ENCODE measurements around the gene CD4.

Gene CD4

GRCh38 chr12:6772726-6773589 is 16.4 kb upstream of the CD4 start:
- peaks cover 58% of the 10 kb centered on the region for H3K4me1 ChIP-seq (ENCODE audit: insufficient read depth, low read length)
- no peak overlapping the region for H3K4me3 ChIP-seq (ENCODE audit: low read depth in 1 of 2, low read length in 2 of 2)
- no peak overlapping the region for H3K9ac ChIP-seq (ENCODE audit: low read length)
- peaks cover 14% of the 10 kb centered on the region for H3K36me3 ChIP-seq (ENCODE audit: insufficient read depth, low read length)
- no peaks in the 10 kb centered on the region for H3K27me3 ChIP-seq (ENCODE audit: control insufficient read depth in 1 of 2, insufficient read depth in 2 of 2, low read length in 2 of 2)
- no peaks in the 10 kb centered on the region for H3K9me3 ChIP-seq (ENCODE audit: low read length)
- no peak overlapping the region for H3K27ac ChIP-seq (ENCODE audit: low read depth, low read length)

GRCh38 chr12:6773590-6774351 is 15.6 kb upstream of the CD4 start:
- peaks cover 52% of the 10 kb centered on the region for H3K4me1 ChIP-seq (ENCODE audit: insufficient read depth, low read length)
- no peak overlapping the region for H3K27ac ChIP-seq (ENCODE audit: low read depth, low read length)
- no peaks in the 10 kb centered on the region for H3K27me3 ChIP-seq (ENCODE audit: control insufficient read depth in 1 of 2, insufficient read depth in 2 of 2, low read length in 2 of 2)
- H3K4me3 ChIP-seq (ENCODE audit: low read depth in 1 of 2, low read length in 2 of 2): no peak overlapping the region
- no peak overlapping the region for H3K9ac ChIP-seq (ENCODE audit: low read length)
- H3K36me3 ChIP-seq (ENCODE audit: insufficient read depth, low read length): peaks cover 14% of the 10 kb centered on the region
- H3K9me3 ChIP-seq (ENCODE audit: low read length): no peaks in the 10 kb centered on the region

GRCh38 chr12:6774499-6775062 is 14.7 kb upstream of the CD4 start:
- Histone ChIP-seq H3K27me3 (ENCODE audit: control insufficient read depth in 1 of 2, insufficient read depth in 2 of 2, low read length in 2 of 2) (no peaks in the 10 kb centered on the region), H3K27ac (ENCODE audit: low read depth, low read length) (no peak overlapping the region), H3K9ac (ENCODE audit: low read length) (no peak overlapping the region), H3K9me3 (ENCODE audit: low read length) (no peaks in the 10 kb centered on the region), H3K36me3 (ENCODE audit: insufficient read depth, low read length) (peaks cover 10% of the 10 kb centered on the region), H3K4me3 (ENCODE audit: low read depth in 1 of 2, low read length in 2 of 2) (no peak overlapping the region), H3K4me1 (ENCODE audit: insufficient read depth, low read length) (peaks cover 50% of the 10 kb centered on the region)

GRCh38 chr12:6775185-6776174 is 13.8 kb upstream of the CD4 start:
- H3K27ac ChIP-seq (ENCODE audit: low read depth, low read length): no peak overlapping the region
- H3K9me3 ChIP-seq (ENCODE audit: low read length): no peaks in the 10 kb centered on the region
- H3K36me3 ChIP-seq (ENCODE audit: insufficient read depth, low read length): peaks cover 7% of the 10 kb centered on the region
- H3K9ac ChIP-seq (ENCODE audit: low read length): no peak overlapping the region
- peaks cover 41% of the 10 kb centered on the region for H3K4me1 ChIP-seq (ENCODE audit: insufficient read depth, low read length)
- H3K4me3 ChIP-seq (ENCODE audit: low read depth in 1 of 2, low read length in 2 of 2): no peak overlapping the region
- no peaks in the 10 kb centered on the region for H3K27me3 ChIP-seq (ENCODE audit: control insufficient read depth in 1 of 2, insufficient read depth in 2 of 2, low read length in 2 of 2)

- H3K4me3 ChIP-seq (ENCODE audit: low read depth in 1 of 2, low read length in 2 of 2): peak overlapping the region in 1 of 2 donors; percentile 62
Observed at GRCh38 chr12:6777386-6777785, 11.9 kb upstream of the CD4 start.

GRCh38 chr12:6778217-6778573 is 11.1 kb upstream of the CD4 start:
- Histone ChIP-seq H3K27ac (ENCODE audit: low read depth, low read length) (peak overlapping the region; percentile 91), H3K9ac (ENCODE audit: low read length) (peak overlapping the region; percentile 59), H3K36me3 (ENCODE audit: insufficient read depth, low read length) (no peaks in the 10 kb centered on the region), H3K27me3 (ENCODE audit: control insufficient read depth in 1 of 2, insufficient read depth in 2 of 2, low read length in 2 of 2) (no peaks in the 10 kb centered on the region), H3K4me3 (ENCODE audit: low read depth in 1 of 2, low read length in 2 of 2) (peak overlapping the region; percentile 51 to 62), H3K4me1 (ENCODE audit: insufficient read depth, low read length) (peaks cover 19% of the 10 kb centered on the region), H3K9me3 (ENCODE audit: low read length) (no peaks in the 10 kb centered on the region)

More at GRCh38 chr12:6777386-6777785, 11.9 kb upstream of the CD4 start:
- peaks cover 25% of the 10 kb centered on the region for H3K4me1 ChIP-seq (ENCODE audit: insufficient read depth, low read length)
- no peaks in the 10 kb centered on the region for H3K27me3 ChIP-seq (ENCODE audit: control insufficient read depth in 1 of 2, insufficient read depth in 2 of 2, low read length in 2 of 2)
- H3K36me3 ChIP-seq (ENCODE audit: insufficient read depth, low read length): no peaks in the 10 kb centered on the region
- H3K27ac ChIP-seq (ENCODE audit: low read depth, low read length): peak overlapping the region; percentile 91
- no peaks in the 10 kb centered on the region for H3K9me3 ChIP-seq (ENCODE audit: low read length)
- H3K9ac ChIP-seq (ENCODE audit: low read length): peak overlapping the region; percentile 59

GRCh38 chr12:6778574-6779550 is 10.5 kb upstream of the CD4 start:
- no peaks in the 10 kb centered on the region for H3K36me3 ChIP-seq (ENCODE audit: insufficient read depth, low read length)
- peak overlapping the region; percentile 26 for H3K9ac ChIP-seq (ENCODE audit: low read length)
- no peaks in the 10 kb centered on the region for H3K27me3 ChIP-seq (ENCODE audit: control insufficient read depth in 1 of 2, insufficient read depth in 2 of 2, low read length in 2 of 2)
- peak overlapping the region; percentile 91 for H3K27ac ChIP-seq (ENCODE audit: low read depth, low read length)
- peak overlapping the region; percentile 51 to 62 for H3K4me3 ChIP-seq (ENCODE audit: low read depth in 1 of 2, low read length in 2 of 2)
- H3K4me1 ChIP-seq (ENCODE audit: insufficient read depth, low read length): peaks cover 16% of the 10 kb centered on the region
- H3K9me3 ChIP-seq (ENCODE audit: low read length): no peaks in the 10 kb centered on the region

- Histone ChIP-seq H3K4me1 (ENCODE audit: insufficient read depth, low read length) (peaks cover 16% of the 10 kb centered on the region), H3K36me3 (ENCODE audit: insufficient read depth, low read length) (no peaks in the 10 kb centered on the region), H3K27ac (ENCODE audit: low read depth, low read length) (no peak overlapping the region), H3K9ac (ENCODE audit: low read length) (no peak overlapping the region), H3K27me3 (ENCODE audit: control insufficient read depth in 1 of 2, insufficient read depth in 2 of 2, low read length in 2 of 2) (no peaks in the 10 kb centered on the region), H3K4me3 (ENCODE audit: low read depth in 1 of 2, low read length in 2 of 2) (no peak overlapping the region), H3K9me3 (ENCODE audit: low read length) (no peaks in the 10 kb centered on the region)
Observed at GRCh38 chr12:6779708-6780432, 9.5 kb upstream of the CD4 start.

- H3K36me3 ChIP-seq (ENCODE audit: insufficient read depth, low read length): no peaks in the 10 kb centered on the region
- H3K4me3 ChIP-seq (ENCODE audit: low read depth in 1 of 2, low read length in 2 of 2): no peak overlapping the region
- H3K27me3 ChIP-seq (ENCODE audit: control insufficient read depth in 1 of 2, insufficient read depth in 2 of 2, low read length in 2 of 2): no peaks in the 10 kb centered on the region
- no peak overlapping the region for H3K9ac ChIP-seq (ENCODE audit: low read length)
- H3K4me1 ChIP-seq (ENCODE audit: insufficient read depth, low read length): peaks cover 16% of the 10 kb centered on the region
- no peaks in the 10 kb centered on the region for H3K9me3 ChIP-seq (ENCODE audit: low read length)
- no peak overlapping the region for H3K27ac ChIP-seq (ENCODE audit: low read depth, low read length)
Observed at GRCh38 chr12:6780573-6780972, 8.8 kb upstream of the CD4 start.

All from muscle layer of colon (tissue), 2 donors.